ENCODE data around the gene RHOH.
"Not testable (repeated sequence)": the region's sequence is repeated elsewhere in the genome, so short reads cannot be mapped to it uniquely, and the experiment has no call there.

Gene RHOH, protein sequence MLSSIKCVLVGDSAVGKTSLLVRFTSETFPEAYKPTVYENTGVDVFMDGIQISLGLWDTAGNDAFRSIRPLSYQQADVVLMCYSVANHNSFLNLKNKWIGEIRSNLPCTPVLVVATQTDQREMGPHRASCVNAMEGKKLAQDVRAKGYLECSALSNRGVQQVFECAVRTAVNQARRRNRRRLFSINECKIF

GRCh38 chr4:40196724-40197281 is at the start of gene RHOH:
Gene RHOH (plus strand): TSS chr4:40197031. CDS start chr4:40243387, 46,356 bp downstream.
- no peak for DNase-seq (ENCODE audit: low spot score)

GRCh38 chr4:40147490-40147889 is 49.3 kb upstream of the RHOH start:
- not testable (repeated sequence) for DNase-seq (ENCODE audit: low spot score)

DNA sequence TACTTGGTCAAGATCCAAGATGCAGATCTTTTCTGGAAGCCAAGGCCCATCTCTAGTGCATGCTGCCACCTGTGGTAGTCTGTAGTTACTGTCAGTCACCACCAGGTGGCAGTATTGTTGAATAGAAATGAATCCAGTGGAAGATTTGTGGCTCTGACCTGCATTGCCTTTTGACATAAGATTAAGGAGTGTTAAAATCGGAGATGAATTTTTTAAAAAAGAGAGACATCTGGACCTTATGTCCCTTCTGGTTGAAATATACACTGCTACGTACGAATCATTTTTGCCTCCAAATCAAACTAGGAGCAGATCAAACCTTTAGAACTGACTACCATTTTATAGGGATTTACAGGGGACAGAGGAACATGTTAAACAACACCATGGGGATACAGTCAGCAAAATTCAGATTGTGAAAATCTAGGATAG is 46.9 kb upstream of the RHOH start:
- DNase-seq (ENCODE audit: low spot score), result peak; percentile 65

DNA sequence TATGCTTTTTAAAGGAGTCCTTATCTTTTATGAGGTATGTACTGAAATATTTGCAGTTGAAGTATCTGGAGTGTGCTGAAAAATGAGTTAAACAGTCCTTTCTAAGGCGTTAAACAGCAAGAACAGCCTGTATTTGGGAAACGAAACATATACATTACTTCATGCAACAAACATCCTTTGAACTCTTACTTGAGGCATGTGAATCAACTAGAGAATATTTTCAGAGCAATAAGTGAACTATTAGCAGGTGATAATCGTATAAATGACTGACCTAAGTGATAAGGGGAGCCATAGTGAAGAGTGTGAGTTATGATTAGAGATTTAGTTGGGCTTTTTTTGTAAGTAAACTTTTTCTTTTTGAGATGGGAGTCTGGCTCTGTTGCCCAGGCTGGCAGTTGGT is 45.9 kb upstream of the RHOH start:
- DNase-seq (ENCODE audit: low spot score), result no peak

GRCh38 chr4:40152637-40153036 is 44.2 kb upstream of the RHOH start:
- DNase-seq (ENCODE audit: low spot score), result no peak

DNA sequence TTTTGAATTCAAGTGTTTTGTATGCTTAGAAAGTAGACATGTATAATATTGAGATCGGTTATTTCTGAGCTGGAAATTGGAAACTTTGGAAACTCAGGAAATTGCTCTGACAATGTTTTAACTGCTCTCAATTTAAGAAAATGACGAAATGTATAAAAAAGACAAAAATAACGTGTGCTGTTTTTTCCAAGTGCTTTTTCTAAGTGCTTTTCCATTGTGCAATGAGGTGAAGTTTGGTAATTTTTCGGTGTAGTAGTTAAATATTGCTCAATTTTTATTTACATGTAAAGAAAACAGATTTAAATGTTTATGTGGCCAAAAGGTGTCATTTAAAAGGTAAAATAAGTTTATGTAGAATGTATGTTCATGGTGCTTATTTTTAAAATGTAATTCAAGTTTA is 39.4 kb upstream of the RHOH start:
- no peak for DNase-seq (ENCODE audit: low spot score)

- DNase-seq (ENCODE audit: low spot score), result no peak
Observed at GRCh38 chr4:40160258-40160657, 36.6 kb upstream of the RHOH start.

DNA sequence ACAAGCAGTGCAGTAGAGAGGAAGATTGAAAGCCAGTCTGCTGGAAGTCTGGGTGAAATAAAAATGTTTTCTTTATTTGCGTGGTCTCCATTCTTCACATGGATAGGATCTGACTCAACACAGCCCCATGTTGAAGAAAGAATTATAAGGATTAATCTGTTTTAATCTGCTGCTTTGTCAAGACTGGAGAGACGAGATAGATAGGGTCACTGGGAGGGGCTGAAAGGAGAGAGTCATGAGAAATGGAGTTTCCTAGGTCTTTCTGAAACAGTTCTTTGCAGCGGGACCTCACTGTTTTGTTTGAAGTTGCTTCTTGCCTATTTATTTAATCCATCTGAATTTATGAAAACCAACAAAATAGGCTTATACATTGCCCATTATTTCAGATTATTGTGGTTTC is 32.4 kb upstream of the RHOH start:
- no peak for DNase-seq (ENCODE audit: low spot score)

DNA sequence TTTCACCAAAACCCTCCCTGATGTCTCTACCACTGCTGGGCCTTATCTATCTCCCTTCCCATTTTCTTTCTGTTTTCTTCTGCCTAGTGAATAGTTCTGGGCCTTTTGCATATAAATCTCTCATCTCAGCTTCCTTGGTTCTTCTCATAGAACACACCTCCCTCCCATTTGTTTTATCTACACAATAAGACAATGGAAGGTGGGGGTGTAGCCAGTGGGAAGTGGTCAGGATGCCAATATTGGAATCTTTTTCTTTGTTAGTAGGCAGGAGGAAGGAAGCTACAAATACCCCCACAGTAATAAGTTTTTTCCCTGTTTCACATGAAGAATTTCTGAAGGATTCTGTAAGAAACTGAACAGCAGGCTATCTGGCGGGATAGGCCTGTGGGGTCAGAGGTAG is 30.9 kb upstream of the RHOH start:
- DNase-seq (ENCODE audit: low spot score), result no peak

DNA sequence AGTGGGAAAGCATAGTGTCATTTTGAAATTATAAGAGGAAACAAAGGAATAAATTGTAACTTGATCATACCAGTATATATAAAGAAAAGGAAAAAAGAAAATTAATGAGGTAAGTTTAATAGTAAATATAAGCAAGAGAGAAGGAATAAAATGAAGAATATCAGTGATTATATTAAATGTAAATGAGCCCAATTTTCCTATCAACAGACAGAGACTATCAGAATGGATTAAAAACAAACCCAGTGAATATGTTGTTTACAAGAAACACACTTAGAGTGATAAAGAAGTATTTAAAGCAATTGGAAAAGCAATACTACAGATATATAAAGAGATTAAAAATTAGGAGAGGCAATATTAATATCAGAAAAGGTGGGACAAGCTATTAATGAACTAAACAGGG is 28.8 kb upstream of the RHOH start:
- DNase-seq (ENCODE audit: low spot score), result no peak

DNA sequence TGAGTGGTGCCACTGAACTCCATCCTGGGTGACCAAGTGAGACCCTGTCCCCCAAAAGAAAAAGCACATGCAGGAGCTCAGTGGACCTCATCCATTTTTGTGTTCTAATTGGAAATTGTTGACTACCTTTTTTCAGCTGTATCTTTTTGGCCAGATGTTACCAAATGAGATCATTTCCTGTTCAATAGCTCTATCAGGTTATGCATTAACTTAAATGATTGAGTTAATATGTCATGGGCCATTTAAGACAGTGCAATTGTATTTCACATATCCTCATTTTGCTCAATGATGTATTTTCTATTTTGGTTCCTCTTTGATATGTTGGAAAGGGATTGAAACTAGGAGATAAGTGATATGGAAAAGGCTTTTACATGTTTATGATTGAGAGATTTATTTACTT is 26.2 kb upstream of the RHOH start:
- DNase-seq (ENCODE audit: low spot score), result no peak

GRCh38 chr4:40173470-40173875 is 23.4 kb upstream of the RHOH start:
- DNase-seq (ENCODE audit: low spot score), result no peak

- DNase-seq (ENCODE audit: low spot score), result no peak
Observed at GRCh38 chr4:40176602-40177001, 20.2 kb upstream of the RHOH start.

DNA sequence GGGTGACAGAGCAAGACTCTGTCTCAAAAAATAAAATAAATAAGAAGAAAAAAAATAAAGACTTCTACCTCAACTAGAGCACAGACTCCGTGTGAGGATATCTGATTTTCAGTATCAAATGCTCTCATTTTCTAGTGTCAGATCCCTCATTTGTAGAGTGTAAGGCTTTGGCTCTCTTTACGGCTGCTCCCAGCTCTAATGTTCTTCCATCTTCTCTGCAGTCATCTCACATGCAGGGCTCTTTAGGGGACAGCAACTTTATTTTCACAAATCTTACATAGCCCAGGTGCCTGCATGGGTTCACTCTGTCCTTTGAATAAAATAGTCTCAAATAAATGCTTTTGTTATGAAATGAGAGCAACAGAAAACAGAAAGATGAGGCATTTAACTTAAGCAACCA is 19.2 kb upstream of the RHOH start:
- no peak for DNase-seq (ENCODE audit: low spot score)

DNA sequence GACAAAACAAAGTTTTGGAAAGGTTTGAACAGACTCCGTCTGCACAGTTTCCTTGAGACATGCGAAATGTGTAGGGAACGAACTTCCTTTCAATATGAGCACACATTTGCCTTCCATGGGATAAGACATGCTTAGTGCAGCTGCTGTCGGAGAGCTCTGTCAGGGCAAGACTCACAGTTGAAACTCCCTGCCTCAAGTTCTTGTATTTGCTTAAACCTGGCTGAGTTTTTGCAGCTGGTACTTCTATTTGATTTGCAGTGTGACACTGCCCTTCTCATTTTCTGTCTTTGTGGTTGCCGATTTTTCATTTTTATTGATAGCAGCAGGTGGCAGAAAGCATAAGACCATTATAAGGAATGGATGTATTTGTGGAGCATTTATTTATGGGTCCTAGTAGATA is 18.2 kb upstream of the RHOH start:
- DNase-seq (ENCODE audit: low spot score), result no peak

DNA sequence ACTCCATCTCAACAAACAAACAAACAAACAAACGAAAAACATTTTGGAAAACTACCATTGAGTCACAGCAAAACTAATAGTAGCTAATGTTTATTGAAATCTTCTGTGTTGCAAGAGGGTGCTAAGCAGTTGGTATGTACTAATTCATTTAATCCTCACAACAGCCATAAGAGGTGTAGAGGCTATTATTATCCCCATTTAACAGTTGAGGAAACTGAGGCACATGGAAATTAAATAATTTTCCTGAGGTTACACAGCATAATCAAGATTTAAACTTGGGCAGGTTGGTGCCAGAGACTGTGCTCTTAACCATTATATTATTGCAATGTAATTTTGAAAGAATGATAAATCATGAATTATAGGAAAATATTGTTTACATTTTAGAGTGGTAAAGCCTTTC is 17.5 kb upstream of the RHOH start:
- no peak for DNase-seq (ENCODE audit: low spot score)

GRCh38 chr4:40180356-40180755 is 16.5 kb upstream of the RHOH start:
- peak; percentile 36 for DNase-seq (ENCODE audit: low spot score)

GRCh38 chr4:40182001-40182400 is 14.8 kb upstream of the RHOH start:
- no peak for DNase-seq (ENCODE audit: low spot score)

- no peak for DNase-seq (ENCODE audit: low spot score)
Observed at GRCh38 chr4:40182954-40183353, 13.9 kb upstream of the RHOH start.

GRCh38 chr4:40183615-40184411 is 13.0 kb upstream of the RHOH start:
- no peak for DNase-seq (ENCODE audit: low spot score)

DNA sequence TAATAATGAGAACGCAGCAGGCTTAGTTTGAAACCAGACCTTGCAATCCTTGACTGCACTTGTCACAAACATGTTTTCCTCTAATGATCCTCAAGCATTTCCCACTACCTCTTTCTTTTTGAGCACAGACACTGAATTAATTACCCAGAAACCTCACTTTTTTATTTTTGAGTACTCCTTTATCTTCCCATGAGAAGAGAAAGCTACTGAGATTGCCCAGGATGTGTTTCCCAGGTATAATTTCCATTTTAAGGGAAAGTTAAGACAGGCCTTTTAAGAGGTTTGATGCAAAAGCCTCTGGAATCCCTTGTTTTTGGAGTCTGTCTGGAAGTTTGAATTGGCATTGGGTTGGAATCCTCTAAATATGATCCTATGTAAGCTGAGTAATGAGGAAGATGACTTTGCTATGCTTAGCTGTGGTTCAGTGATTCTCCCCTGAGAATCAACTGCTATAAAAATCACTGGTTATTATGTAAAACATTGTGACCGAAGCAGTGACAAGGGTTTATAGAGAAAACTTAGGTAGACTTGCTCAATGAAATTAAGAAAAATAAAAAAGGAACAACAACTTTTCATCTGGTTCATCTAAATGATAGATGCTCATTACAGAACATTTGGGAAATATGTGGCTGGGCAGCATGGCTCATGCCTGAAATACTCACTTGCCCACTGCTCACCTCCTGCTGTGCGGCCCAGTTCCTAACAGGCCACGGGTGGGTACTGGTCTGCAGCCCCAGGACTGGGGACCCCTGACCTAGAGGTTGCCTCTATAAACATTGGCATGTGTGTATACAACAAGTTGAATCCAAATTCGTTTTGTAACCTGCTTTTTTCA is 10.8 kb upstream of the RHOH start:
- DNase-seq (ENCODE audit: low spot score), result no peak

- DNase-seq (ENCODE audit: low spot score), result no peak
Observed at GRCh38 chr4:40186665-40187014, 10.2 kb upstream of the RHOH start.

Data from AG08396 (cell line).